NCI-H1417 (cell line): Measurements from ENCODE around the gene GSK3B.

ENCODE experiments used
- DNase-seq, 3 experiments: peaks; one replicate each; lab custom pipeline; 2025; lab: John Stamatoyannopoulos, UW

Gene GSK3B

GRCh38 chr3:119818937-119819336, 275.3 kb downstream of the GSK3B start:
- no peak for DNase-seq

- DNase-seq: peak in 1 of 3 experiments; percentile 32
These were observed 276.5 kb downstream of the GSK3B start for GRCh38 chr3:119817583-119818363.

DNA sequence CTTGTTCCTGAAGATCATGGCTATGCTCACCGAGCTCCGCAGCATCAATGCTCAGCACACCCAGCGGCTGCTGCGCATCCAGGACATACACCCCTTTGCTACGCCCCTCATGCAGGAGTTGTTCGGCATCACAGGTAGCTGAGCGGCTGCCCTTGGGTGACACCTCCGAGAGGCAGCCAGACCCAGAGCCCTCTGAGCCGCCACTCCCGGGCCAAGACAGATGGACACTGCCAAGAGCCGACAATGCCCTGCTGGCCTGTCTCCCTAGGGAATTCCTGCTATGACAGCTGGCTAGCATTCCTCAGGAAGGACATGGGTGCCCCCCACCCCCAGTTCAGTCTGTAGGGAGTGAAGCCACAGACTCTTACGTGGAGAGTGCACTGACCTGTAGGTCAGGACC, 277.2 kb downstream of the GSK3B start:
- no peak for DNase-seq

DNA sequence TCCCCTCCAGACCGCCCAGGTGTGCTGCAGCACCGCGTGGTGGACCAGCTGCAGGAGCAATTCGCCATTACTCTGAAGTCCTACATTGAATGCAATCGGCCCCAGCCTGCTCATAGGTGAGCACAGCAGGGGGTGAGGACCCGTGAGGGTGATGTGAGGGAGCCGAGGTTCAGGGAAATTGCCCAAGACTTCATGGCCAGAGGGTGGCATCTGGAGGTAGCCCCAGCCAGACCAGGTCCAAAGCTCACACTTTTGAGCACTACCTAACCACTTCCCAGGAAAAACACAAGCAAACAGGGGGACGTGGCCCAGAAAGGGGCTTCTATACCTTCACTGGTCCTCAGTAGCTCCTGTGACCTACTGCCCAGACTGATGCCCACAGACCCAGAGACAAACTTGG, 278.5 kb downstream of the GSK3B start:
- no peak for DNase-seq

DNA sequence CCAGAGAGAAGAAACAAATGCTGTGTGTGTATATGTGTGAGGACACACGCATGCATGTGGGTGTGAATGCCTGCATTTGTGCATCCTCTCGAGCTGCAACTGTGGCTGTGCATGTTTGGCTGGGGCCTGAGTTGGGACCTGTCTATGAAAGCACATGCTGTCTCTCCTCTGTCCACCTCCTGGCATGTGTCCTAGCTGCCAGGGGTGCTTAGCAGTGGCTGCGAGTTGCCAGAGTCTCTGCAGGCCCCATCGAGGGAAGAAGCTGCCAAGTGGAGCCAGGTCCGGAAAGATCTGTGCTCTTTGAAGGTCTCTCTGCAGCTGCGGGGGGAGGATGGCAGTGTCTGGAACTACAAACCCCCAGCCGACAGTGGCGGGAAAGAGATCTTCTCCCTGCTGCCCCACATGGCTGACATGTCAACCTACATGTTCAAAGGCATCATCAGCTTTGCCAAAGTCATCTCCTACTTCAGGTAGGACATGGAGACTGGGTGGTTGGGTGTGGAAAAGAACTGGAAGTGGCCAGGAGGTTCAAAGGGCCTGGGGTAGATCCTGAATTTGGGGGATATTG, 281.7 kb downstream of the GSK3B start:
- DNase-seq: no peak

DNA sequence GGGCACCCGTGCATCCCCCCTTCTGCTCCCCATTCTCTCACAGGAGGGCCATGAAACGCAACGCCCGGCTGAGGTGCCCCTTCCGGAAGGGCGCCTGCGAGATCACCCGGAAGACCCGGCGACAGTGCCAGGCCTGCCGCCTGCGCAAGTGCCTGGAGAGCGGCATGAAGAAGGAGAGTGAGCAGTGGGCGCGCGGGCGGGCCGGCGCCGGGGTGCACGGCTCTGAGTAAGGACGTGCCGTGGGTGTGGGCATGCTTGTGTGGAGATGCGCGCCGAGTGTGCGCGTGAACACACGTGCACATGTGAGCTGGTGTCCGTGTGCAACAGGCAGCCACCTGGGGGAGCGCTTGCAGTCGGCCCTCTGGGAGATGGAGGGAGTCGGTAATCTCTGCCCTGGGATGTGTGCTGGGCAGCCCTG, 284.2 kb downstream of the GSK3B start:
- DNase-seq: peak in 1 of 3 experiments; percentile 10

- no peak for DNase-seq
These were observed 284.8 kb downstream of the GSK3B start for GRCh38 chr3:119809249-119810017.

DNA sequence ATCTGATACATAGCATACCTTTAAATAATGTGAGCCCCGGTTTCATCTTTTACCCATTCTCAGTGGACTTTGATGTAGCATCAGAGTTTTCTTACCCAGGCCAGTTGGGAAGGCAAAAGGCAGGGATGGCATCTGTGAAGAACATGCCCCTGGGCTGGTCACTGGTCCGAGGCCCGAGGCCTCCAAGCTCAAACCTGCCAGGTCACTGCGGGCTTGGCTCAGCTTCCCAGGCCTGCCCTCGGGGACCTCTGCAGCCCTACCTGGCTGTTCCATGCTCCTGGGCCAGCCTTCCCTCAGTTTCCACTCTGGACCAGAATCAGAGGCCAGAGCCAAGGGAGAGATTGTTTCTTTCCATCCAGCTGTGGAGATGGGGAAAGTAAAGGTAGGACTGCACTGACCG, 285.4 kb downstream of the GSK3B start:
- DNase-seq: no peak

GRCh38 chr3:119808244-119808643, 286.0 kb downstream of the GSK3B start:
- DNase-seq: no peak

GRCh38 chr3:119800844-119801243, 293.4 kb downstream of the GSK3B start:
- DNase-seq: peak in 2 of 3 experiments; percentile 10 to 49

DNA sequence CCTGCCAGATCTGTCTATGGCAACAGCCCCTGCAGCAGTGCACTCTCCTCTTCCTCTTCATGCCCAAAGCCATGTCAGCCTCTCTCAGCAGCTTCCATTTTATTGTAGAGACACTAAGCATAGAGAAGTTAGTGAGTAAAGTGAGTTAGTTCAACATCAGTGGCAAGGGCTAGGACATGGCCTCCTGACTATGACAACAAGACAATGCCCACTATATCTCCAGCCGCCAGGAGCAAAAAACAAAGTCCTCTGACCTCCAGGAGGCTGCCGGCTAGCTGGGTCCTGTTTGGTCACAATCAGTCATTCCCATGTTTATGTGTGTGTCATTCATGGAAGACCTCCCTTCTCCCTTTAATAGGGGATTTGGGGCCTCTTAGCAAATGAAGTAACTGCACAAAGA, 297.5 kb downstream of the GSK3B start:
- no peak for DNase-seq

- no peak for DNase-seq
These were observed 297.9 kb downstream of the GSK3B start for GRCh38 chr3:119796368-119796767.

DNA sequence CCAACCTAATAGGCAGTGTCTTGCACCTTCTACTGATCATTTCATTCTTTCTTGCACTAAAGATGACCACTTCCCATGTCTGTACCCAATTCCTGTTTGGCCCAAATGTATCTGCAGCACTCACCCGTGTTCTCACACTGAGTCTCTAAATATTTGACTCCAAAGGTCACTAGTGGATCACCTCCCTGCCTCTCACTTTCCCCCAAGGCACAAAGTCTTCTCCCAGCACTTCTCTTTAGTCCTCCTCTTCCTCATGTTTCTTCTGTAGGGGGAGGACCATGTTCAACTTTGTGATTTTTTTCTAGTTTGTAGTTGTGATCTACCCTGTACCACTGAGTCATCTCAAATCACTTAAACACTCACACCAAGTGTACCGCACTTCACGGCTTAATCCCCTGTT, 298.4 kb downstream of the GSK3B start:
- no peak for DNase-seq

DNA sequence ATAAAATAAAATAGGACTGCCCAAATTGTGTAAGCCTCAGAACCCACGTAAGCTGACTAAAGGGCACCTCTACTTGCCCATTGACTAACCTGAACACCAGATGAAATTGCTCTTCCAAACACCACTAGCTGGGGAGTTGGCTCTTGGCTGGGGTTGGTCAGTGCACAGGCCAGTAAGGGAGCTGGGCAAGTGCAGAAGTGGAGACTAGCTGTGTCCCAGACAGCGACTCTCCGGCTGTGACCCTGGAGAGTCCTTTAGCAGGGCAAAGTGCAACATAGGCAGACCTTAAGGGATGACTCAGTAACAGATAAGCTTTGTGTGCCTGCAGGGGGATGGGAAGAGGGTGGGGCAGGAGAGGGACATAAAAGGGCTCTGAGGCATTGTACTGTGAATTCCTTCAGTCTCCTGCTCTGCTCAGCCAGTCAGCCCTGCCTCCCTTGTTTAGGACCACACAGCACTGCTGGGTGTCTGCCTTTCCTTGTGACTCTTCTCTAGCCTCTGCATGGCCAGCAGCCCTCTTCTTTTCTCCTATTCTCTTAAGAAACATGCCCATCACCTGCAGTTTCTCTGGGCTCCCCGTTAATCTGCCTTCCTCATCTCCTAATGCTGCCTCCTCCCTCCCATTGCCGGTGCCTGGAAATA, 299.2 kb downstream of the GSK3B start:
- no peak for DNase-seq

- no peak for DNase-seq
These were observed 299.8 kb downstream of the GSK3B start for GRCh38 chr3:119794401-119794800.

DNA sequence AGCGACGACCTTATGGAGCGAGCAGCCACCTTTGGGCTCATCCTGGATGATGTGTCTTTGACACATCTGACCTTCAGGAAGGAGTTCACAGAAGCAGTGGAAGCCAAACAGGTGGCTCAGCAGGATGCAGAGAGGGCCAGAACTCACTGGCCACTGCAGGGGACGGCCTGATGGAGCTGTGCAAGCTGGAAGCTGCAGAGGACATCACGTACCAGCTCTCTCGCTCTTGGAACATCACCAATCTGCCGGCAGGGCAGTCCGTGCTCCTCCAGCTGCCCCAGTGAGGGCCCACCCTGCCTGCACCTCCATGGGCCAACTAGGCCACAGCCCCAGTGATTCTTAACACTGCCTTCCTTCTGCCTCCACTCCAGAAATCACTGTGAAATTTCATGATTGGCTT, 302.0 kb downstream of the GSK3B start:
- no peak for DNase-seq

DNA sequence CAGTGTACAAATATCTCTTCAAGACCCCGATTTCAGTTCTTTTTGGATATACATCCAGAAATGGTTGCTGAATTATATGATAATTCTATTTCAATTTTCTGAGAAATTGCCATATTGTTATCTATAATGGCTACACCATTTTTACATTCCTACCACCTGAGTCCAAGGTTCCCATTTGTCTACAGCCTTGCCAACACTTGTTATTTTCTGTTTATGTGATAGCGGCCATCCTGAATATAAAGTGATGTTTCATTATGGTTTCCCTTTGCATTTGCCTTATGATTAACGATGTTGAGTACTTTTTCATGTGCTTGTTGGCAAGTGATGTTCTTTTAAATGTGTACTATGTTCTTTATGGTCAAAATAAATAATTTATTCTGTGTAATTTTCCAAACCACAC, 303.9 kb downstream of the GSK3B start:
- no peak for DNase-seq

DNA sequence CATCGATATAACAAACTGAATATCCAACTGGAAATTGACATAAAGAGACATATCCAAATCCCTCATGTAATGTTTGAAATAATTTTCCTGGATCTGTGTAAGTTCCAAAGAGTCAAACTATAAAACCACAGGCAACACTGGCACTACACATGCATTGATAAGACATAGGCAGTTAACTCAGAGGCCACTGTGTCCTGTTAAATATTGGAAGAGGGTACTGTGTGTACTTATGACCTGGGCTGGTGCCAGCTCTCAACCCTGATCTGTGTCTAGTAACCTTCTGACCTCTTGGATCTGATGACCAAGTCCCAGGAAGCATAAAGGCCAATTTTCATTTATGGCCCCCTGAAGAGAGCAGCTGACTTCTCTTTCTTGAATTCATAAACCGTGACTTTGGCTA, 307.8 kb downstream of the GSK3B start:
- DNase-seq: no peak

GRCh38 chr3:119783883-119784282, 310.4 kb downstream of the GSK3B start:
- no peak for DNase-seq

GRCh38 chr3:119783255-119783654, 311.0 kb downstream of the GSK3B start:
- no peak for DNase-seq

GRCh38 chr3:119782460-119782859, 311.8 kb downstream of the GSK3B start:
- DNase-seq: no peak

DNA sequence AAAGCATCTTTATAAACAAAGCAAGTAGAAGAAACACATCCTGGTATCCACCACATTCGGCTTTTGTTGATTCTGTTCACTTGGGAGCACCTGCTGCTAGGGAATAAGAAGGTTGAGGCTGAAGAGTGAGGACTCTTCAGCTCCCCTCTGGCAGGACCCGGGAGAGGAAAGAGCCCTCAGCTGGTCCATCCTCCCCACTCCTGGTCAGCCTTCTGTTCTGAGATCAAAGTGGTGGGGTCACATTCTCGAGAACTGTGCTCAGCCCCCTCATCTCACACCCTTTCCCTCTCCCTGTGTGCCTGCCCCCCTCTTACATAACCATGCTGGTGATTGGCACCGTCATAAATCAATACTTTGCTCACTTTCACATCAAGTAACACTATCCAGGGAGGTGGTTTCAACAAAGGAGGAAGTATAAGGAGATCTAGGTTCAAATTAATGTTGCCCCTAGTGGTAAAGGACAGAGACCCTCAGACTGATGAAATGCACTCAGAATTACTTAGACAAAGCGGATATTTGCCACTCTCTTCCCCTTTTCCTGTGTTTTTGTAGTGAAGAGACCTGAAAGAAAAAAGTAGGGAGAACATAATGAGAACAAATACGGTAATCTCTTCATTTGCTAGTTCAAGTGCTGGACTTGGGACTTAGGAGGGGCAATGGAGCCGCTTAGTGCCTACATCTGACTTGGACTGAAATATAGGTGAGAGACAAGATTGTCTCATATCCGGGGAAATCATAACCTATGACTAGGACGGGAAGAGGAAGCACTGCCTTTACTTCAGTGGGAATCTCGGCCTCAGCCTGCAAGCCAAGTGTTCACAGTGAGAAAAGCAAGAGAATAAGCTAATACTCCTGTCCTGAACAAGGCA, 312.7 kb downstream of the GSK3B start, which contains the start of gene NR1I2:
NR1I2 (plus strand) TSS at position 772 of the 869 bp plus-strand sequence.
- no peak for DNase-seq
